ENCODE data around the gene LHFPL2.
"Not testable (repeated sequence)": the region's sequence is repeated elsewhere in the genome, so short reads cannot be mapped to it uniquely, and the experiment has no call there.

- not testable (repeated sequence) for TF ChIP-seq CTCF (IDR thresholded peaks at IDR 0.05; ENCODE audit: insufficient read depth, low read length, poor library complexity, severe bottlenecking); EZH2phosphoT487 (conservative IDR thresholded peaks at IDR 0.05; ENCODE audit: low read length)
Observed at GRCh38 chr5:78457507-78457906, 191.1 kb downstream of the LHFPL2 start.
